A673 (cell line): ENCODE results near the gene TRIM50. TPM values are rescaled to one million over a fixed set of nuclear protein-coding genes. Genes with fewer than 3 reads are reported as not detected.

ENCODE experiments used
- BruUV-seq: library from RNA; stranded (reverse); fragments of 400-500 nt; replicated peaks from 2 replicates; lab custom pipeline; 2021; lab: Mats Ljungman, UMichigan
- CTCF ChIA-PET: fragments of 300-600 bp; sonication (Branson Sonifier 250); formaldehyde crosslinking; loops from one replicate; lab custom pipeline; 2022; ENCODE audit warnings: antibody characterized with exemption; lab: Charles Lee
- POLR2A ChIA-PET: fragments of 300-600 bp; sonication (Branson Sonifier 250); formaldehyde crosslinking; loops from one replicate; lab custom pipeline; 2022; ENCODE audit warnings: antibody characterized with exemption; ENCODE audit not compliant: low non-redundant PET; lab: Charles Lee
- DNase-seq: peaks from one replicate; pipeline ENCODE4 v3.0.0-alpha.2; 2015; ENCODE audit warnings: low spot score
- H3K27ac ChIP-seq: fragments of 200-600 bp; sonication (generic); 2 replicates; pipeline ENCODE4 v1.5.1; 2016; ENCODE audit warnings: mixed run types, low read depth, mild to moderate bottlenecking, mixed read lengths, antibody characterized with exemption, low read length; ENCODE audit not compliant: poor library complexity, severe bottlenecking
- H3K27me3 ChIP-seq: fragments of 200-600 bp; sonication (generic); replicated peaks from 2 replicates; pipeline ENCODE4 v1.6.1; 2017; ENCODE audit warnings: mixed run types, low read depth, mild to moderate bottlenecking, mixed read lengths, antibody characterized with exemption, low read length; ENCODE audit not compliant: insufficient read depth, poor library complexity
- H3K36me3 ChIP-seq: fragments of 200-600 bp; sonication (generic); 2 replicates; pipeline ENCODE4 v1.6.1; 2016; ENCODE audit warnings: mixed run types, mild to moderate bottlenecking, mixed read lengths, antibody characterized with exemption, low read length; ENCODE audit not compliant: insufficient read depth, poor library complexity, severe bottlenecking
- H3K4me1 ChIP-seq: fragments of 200-600 bp; sonication (generic); 2 replicates; pipeline ENCODE4 v1.6.1; 2017; ENCODE audit warnings: mixed run types, mild to moderate bottlenecking, mixed read lengths, antibody characterized with exemption, low read length; ENCODE audit not compliant: insufficient read depth, poor library complexity, severe bottlenecking
- H3K4me3 ChIP-seq: fragments of 200-600 bp; sonication (generic); 2 replicates; pipeline ENCODE4 v1.5.1; 2016; ENCODE audit warnings: low read depth, mixed run types, mild to moderate bottlenecking, mixed read lengths, low read length; ENCODE audit not compliant: poor library complexity, severe bottlenecking
- H3K9me3 ChIP-seq: fragments of 200-600 bp; sonication (generic); 2 replicates; pipeline ENCODE4 v1.6.1; 2016; ENCODE audit warnings: mixed run types, low read depth, mild to moderate bottlenecking, mixed read lengths, antibody characterized with exemption, low read length; ENCODE audit not compliant: poor library complexity, severe bottlenecking
- EZH2 ChIP-seq: fragments of 200-600 bp; sonication (generic); IDR thresholded peaks from 2 replicates; pipeline ENCODE4 v1.6.1; 2017; ENCODE audit warnings: borderline replicate concordance, low read depth, mild to moderate bottlenecking, mixed read lengths, antibody characterized with exemption, low read length; ENCODE audit not compliant: poor library complexity, severe bottlenecking
- intact Hi-C: fragments of 100-400 bp; cut with micrococcal nuclease; formaldehyde crosslinking; loops from one replicate; pipeline ENCODE4 v1.10.0; 2022; ENCODE audit not compliant: unreplicated experiment
- total RNA-seq: library from RNA; stranded (reverse); gene quantifications from 2 replicates; pipeline ENCODE4 v1.2.3, GENCODE V29; 2021
- TF ChIP-seq, protein P1 (sequence below): fragments of 300-800, 200-600 bp; sonication (generic); conservative IDR thresholded peaks from 2 replicates; pipeline ENCODE4 v1.5.1; 2017; ENCODE audit warnings: low read depth, mild to moderate bottlenecking, antibody characterized with exemption, low read length, moderate library complexity, mixed read lengths

TRIM50 gene
- total RNA-seq, 1 experiment from 2014 or later = not detected

DNA sequence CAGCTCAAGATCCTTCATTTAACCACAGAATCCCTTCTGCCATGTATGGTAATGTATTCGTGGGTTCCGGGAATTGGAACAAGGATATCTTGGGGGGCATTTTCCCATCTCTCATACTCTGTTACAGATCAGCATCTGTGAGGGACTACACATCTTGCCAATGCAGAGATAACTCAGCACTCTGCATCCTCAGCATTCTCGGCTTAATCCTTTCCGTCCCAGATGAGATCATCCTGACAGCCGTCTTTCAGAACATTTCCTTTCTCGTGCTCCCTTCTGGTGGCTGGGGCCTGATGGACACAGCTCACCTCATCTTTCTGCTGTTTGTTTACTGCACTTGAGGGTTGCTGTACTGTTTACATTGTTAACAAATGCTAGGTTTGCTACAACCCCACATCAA lies 25.4 kb upstream of the TRIM50 start:
- Histone ChIP-seq H3K9me3 (no peaks in the 10 kb centered on the region), H3K27me3 (no peaks in the 10 kb centered on the region), H3K4me1 (peaks cover 4% of the 10 kb centered on the region), H3K27ac (no peak overlapping the region), H3K4me3 (no peak overlapping the region), H3K36me3 (no peaks in the 10 kb centered on the region)
- POLR2A ChIA-PET = no interaction called here
- intact Hi-C loops = no loop called here
- TF ChIP-seq, protein P1, sequence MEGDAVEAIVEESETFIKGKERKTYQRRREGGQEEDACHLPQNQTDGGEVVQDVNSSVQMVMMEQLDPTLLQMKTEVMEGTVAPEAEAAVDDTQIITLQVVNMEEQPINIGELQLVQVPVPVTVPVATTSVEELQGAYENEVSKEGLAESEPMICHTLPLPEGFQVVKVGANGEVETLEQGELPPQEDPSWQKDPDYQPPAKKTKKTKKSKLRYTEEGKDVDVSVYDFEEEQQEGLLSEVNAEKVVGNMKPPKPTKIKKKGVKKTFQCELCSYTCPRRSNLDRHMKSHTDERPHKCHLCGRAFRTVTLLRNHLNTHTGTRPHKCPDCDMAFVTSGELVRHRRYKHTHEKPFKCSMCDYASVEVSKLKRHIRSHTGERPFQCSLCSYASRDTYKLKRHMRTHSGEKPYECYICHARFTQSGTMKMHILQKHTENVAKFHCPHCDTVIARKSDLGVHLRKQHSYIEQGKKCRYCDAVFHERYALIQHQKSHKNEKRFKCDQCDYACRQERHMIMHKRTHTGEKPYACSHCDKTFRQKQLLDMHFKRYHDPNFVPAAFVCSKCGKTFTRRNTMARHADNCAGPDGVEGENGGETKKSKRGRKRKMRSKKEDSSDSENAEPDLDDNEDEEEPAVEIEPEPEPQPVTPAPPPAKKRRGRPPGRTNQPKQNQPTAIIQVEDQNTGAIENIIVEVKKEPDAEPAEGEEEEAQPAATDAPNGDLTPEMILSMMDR = no peak
- no peak for TF ChIP-seq EZH2
- BruUV-seq = no TSS peak
- CTCF ChIA-PET = no interaction called here
- DNase-seq = peak; percentile 43

DNA sequence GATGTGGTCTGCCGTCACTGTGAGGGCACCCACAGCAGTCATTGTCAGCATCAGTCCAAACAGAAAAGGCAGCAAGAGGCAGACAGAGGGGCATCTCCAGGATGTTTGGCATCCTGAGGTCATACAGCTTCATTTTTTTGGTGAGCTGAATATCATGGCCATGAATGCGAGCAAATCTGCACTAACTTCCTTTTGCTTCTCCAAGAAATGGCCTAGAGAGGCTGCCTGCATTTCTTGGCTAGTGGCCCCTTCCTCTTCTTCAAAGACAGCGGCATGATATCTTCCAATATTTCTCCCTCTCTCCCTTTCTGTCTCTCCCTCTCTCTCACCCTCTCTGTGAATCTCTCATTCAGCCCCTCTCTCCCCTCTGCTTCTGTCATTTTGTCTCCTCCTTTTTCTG lies 24.9 kb upstream of the TRIM50 start:
- H3K4me1 ChIP-seq = no peaks in the 10 kb centered on the region
- no peak overlapping the region for H3K4me3 ChIP-seq
- no peaks in the 10 kb centered on the region for H3K36me3 ChIP-seq
- no peak for DNase-seq
- H3K9me3 ChIP-seq = no peaks in the 10 kb centered on the region
- POLR2A ChIA-PET = no interaction called here
- no peak for TF ChIP-seq EZH2
- TF ChIP-seq, protein P1 = no peak
- intact Hi-C loops = no loop called here
- CTCF ChIA-PET = interaction anchor here (0.6 kb wide), 1 partner anchor 29 kb away, joined by 3 read pairs; no protein-coding TSS in a partner anchor
- no TSS peak for BruUV-seq
- no peaks in the 10 kb centered on the region for H3K27me3 ChIP-seq
- H3K27ac ChIP-seq = no peak overlapping the region

DNA sequence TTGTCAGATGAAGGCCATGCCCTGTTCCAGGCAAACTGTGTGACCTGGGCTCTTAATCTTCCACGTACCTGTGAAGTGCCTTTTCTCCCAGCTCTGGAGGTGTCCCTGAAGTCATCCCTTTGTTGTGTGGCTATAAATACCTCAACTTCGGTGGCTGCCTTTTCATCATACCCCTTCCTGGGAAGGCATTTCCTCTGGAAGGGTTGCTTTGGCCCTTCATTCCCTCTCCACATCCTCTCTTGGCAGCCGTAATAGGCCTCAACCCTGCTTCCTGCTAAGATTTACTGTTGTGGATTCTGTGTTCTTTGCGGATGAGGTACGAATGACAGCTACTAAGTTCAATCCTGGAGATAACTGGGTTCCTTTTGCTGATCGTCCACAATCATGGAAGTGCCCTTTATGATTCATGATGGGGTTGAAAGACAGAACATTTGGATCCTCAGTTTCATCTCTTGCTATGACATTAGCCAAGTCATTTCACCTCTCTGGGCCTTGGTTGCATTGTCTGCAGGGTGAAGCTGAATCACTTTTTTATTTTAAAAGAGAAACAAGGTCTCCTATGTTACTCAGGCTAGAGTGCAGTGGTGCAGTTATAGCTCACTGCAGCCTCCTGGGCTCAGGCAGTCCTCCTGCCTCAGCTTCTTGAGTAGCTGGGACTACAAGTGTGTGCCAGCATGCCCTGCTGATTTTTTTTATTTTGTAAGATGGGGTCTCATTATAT lies 23.7 kb upstream of the TRIM50 start:
- CTCF ChIA-PET = no interaction called here

More for the DNA sequence above, 23.7 kb upstream of the TRIM50 start:
- POLR2A ChIA-PET = no interaction called here
- BruUV-seq = no TSS peak
- Histone ChIP-seq H3K4me1 (no peaks in the 10 kb centered on the region), H3K27ac (no peak overlapping the region), H3K4me3 (no peak overlapping the region), H3K9me3 (no peaks in the 10 kb centered on the region), H3K27me3 (no peaks in the 10 kb centered on the region), H3K36me3 (no peaks in the 10 kb centered on the region)
- intact Hi-C loops = no loop called here
- TF ChIP-seq EZH2 = no peak
- TF ChIP-seq, protein P1 = no peak
- no peak for DNase-seq
